Activated CD4-positive, alpha-beta T cell treated with anti-CD3 and anti-CD28 coated beads, Interleukin-2, Interleukin-4, amounts not matched to agents 100 ng/mL and 50 ng/mL, durations not matched to agents 16 hours and 8 hours (primary cell): ENCODE measurements around the gene CNKSR3.

Source experiments
- DNase-seq: peaks from one replicate; pipeline ENCODE4 v3.0.0-alpha.2; 2020; ENCODE audit warnings: low spot score

CNKSR3 gene

GRCh38 chr6:154502553-154502952, 7.9 kb downstream of the CNKSR3 start:
- no peak for DNase-seq

- DNase-seq, result no peak
Observed at GRCh38 chr6:154501578-154501868, 9.0 kb downstream of the CNKSR3 start.

GRCh38 chr6:154500769-154501577, 9.5 kb downstream of the CNKSR3 start:
- no peak for DNase-seq

- no peak for DNase-seq
Observed at GRCh38 chr6:154499855-154500589, 10.5 kb downstream of the CNKSR3 start.

GRCh38 chr6:154498340-154498934, 12.0 kb downstream of the CNKSR3 start:
- no peak for DNase-seq

GRCh38 chr6:154496793-154497517, 13.5 kb downstream of the CNKSR3 start:
- DNase-seq, result no peak

GRCh38 chr6:154496186-154496585, 14.3 kb downstream of the CNKSR3 start:
- no peak for DNase-seq

- DNase-seq, result no peak
Observed at GRCh38 chr6:154494592-154495311, 15.7 kb downstream of the CNKSR3 start.

- DNase-seq, result no peak
Observed at GRCh38 chr6:154491567-154492470, 18.7 kb downstream of the CNKSR3 start.

- no peak for DNase-seq
Observed at GRCh38 chr6:154489822-154490221, 20.7 kb downstream of the CNKSR3 start.

GRCh38 chr6:154488802-154489437, 21.6 kb downstream of the CNKSR3 start:
- DNase-seq, result no peak

- no peak for DNase-seq
Observed at GRCh38 chr6:154488248-154488593, 22.3 kb downstream of the CNKSR3 start.

GRCh38 chr6:154487367-154488247, 22.9 kb downstream of the CNKSR3 start:
- DNase-seq, result no peak

- DNase-seq, result no peak
Observed at GRCh38 chr6:154485815-154486214, 24.7 kb downstream of the CNKSR3 start.

GRCh38 chr6:154484942-154485341, 25.5 kb downstream of the CNKSR3 start:
- DNase-seq, result no peak

GRCh38 chr6:154482858-154483257, 27.6 kb downstream of the CNKSR3 start:
- no peak for DNase-seq

- no peak for DNase-seq
Observed at GRCh38 chr6:154481521-154482013, 28.9 kb downstream of the CNKSR3 start.

- no peak for DNase-seq
Observed at GRCh38 chr6:154479771-154480639, 30.5 kb downstream of the CNKSR3 start.
